Esophagus muscularis mucosa (tissue), 4 donors: ENCODE data around the gene FBRS.
"Not testable (repeated sequence)": the region's sequence is repeated elsewhere in the genome, so short reads cannot be mapped to it uniquely, and the experiment has no call there.

Experiments
- EP300 ChIP-seq: sonication (generic); formaldehyde crosslinking; IDR thresholded peaks from one replicate; pipeline ENCODE4 v1.6.1; 2017; ENCODE audit warnings: antibody characterized with exemption
- POLR2A ChIP-seq: fragments of 450-650 bp; IDR thresholded peaks from one replicate; pipeline ENCODE4 v1.6.1; 2017; ENCODE audit warnings: antibody characterized with exemption, moderate library complexity, mild to moderate bottlenecking, low read depth
- POLR2AphosphoS5 ChIP-seq, 2 donors: sonication (generic); formaldehyde crosslinking; IDR thresholded peaks; one replicate each; pipeline ENCODE4 v1.6.1; 2017; ENCODE audit warnings: antibody characterized with exemption in 2 of 2
- TF ChIP-seq, protein P1 (sequence below), 3 experiments: fragments of 200-600 bp in 2 of 3; fragments of 450-650 bp in 1 of 3; sonication (generic) in 2 of 3; IDR thresholded peaks; one replicate each; pipeline ENCODE4 v1.5.1; 2017 to 2019; ENCODE audit warnings: antibody characterized with exemption in 3 of 3, mild to moderate bottlenecking in 2 of 3, moderate library complexity in 1 of 3

DNA sequence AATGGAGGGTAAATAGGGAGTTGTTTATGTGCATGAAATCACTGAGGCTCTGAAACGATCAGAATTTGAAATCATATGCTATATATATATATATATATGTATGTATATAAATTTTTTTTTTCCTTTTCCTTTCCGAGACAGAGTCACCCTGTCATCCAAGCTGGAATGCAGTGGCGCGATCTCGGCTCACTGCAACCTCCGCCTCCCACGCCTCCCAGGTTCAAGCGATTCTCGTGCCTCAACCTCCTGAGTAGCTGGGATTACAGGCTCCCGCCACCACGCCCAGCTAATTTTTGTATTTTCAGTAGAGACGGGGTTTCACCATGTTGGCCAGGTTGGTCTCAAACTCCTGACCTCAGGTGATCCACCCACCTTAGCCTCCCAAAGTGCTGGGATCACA, 44.8 kb downstream of the FBRS start:
- TF ChIP-seq, protein P1, sequence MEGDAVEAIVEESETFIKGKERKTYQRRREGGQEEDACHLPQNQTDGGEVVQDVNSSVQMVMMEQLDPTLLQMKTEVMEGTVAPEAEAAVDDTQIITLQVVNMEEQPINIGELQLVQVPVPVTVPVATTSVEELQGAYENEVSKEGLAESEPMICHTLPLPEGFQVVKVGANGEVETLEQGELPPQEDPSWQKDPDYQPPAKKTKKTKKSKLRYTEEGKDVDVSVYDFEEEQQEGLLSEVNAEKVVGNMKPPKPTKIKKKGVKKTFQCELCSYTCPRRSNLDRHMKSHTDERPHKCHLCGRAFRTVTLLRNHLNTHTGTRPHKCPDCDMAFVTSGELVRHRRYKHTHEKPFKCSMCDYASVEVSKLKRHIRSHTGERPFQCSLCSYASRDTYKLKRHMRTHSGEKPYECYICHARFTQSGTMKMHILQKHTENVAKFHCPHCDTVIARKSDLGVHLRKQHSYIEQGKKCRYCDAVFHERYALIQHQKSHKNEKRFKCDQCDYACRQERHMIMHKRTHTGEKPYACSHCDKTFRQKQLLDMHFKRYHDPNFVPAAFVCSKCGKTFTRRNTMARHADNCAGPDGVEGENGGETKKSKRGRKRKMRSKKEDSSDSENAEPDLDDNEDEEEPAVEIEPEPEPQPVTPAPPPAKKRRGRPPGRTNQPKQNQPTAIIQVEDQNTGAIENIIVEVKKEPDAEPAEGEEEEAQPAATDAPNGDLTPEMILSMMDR (IDR thresholded peaks at IDR 0.05), result not testable (repeated sequence)
- TF ChIP-seq POLR2AphosphoS5 (IDR thresholded peaks at IDR 0.05); POLR2A; EP300: not testable (repeated sequence)
